Chondrocyte (in vitro differentiated cells): ENCODE results near the gene ZNF521. TPM values are rescaled to one million over a fixed set of nuclear protein-coding genes. Genes with fewer than 3 reads are reported as not detected.

ENCODE experiments used
- DNase-seq: peaks from one replicate; pipeline ENCODE4 v3.0.0; 2021; ENCODE audit warnings: mixed read lengths, low spot score
- H3K27ac Mint-ChIP-seq: one replicate; pipeline ENCODE4 v1.8.0; 2021; ENCODE audit warnings: mild to moderate bottlenecking, moderate library complexity, mixed read lengths; ENCODE audit not compliant: unreplicated experiment
- H3K27me3 Mint-ChIP-seq: 2 replicates; pipeline ENCODE4 v1.8.0; 2021; ENCODE audit warnings: low read depth, mixed read lengths
- H3K36me3 Mint-ChIP-seq: 2 replicates; pipeline ENCODE4 v1.8.0; 2021; ENCODE audit warnings: low read depth, mixed read lengths
- H3K4me1 Mint-ChIP-seq: 2 replicates; pipeline ENCODE4 v1.8.0; 2021; ENCODE audit warnings: low read depth, mild to moderate bottlenecking, mixed read lengths
- H3K4me3 Mint-ChIP-seq: one replicate; pipeline ENCODE4 v1.8.0; 2021; ENCODE audit warnings: mild to moderate bottlenecking, moderate library complexity, mixed read lengths; ENCODE audit not compliant: unreplicated experiment
- H3K9me3 Mint-ChIP-seq: 2 replicates; pipeline ENCODE4 v1.8.0; 2021; ENCODE audit warnings: low read depth, mixed read lengths
- CTCF ChIP-seq: fragments of 200-600 bp; sonication (generic); IDR thresholded peaks from 2 replicates; pipeline ENCODE4 v1.5.0; 2021; ENCODE audit warnings: antibody characterized with exemption, mild to moderate bottlenecking, moderate library complexity
- total RNA-seq: library from RNA; stranded (reverse); gene quantifications from 3 replicates; pipeline ENCODE4 v1.2.1, GENCODE V29; 2021

Gene ZNF521
- total RNA-seq, 1 donor from 2014 or later: 29.7 TPM

- TF ChIP-seq CTCF: no peak
- no peak for DNase-seq
- H3K4me1 Mint-ChIP-seq: no peaks in the 10 kb centered on the region
- H3K36me3 Mint-ChIP-seq: no peaks in the 10 kb centered on the region
- H3K9me3 Mint-ChIP-seq: no peaks in the 10 kb centered on the region
- H3K27ac Mint-ChIP-seq: no peak overlapping the region
- no peak overlapping the region for H3K4me3 Mint-ChIP-seq
- H3K27me3 Mint-ChIP-seq: no peaks in the 10 kb centered on the region
These were observed 307.3 kb downstream of the ZNF521 start for GRCh38 chr18:25044694-25045093.

GRCh38 chr18:25043104-25043503 is 308.9 kb downstream of the ZNF521 start:
- Mint-ChIP-seq H3K27ac (no peak overlapping the region), H3K36me3 (no peaks in the 10 kb centered on the region), H3K4me3 (no peak overlapping the region), H3K9me3 (no peaks in the 10 kb centered on the region), H3K4me1 (no peaks in the 10 kb centered on the region), H3K27me3 (no peaks in the 10 kb centered on the region)
- no peak for DNase-seq
- TF ChIP-seq CTCF: no peak

- H3K9me3 Mint-ChIP-seq: no peaks in the 10 kb centered on the region
- no peak for TF ChIP-seq CTCF
- H3K27me3 Mint-ChIP-seq: no peaks in the 10 kb centered on the region
- H3K27ac Mint-ChIP-seq: no peak overlapping the region
- DNase-seq: no peak
- H3K36me3 Mint-ChIP-seq: no peaks in the 10 kb centered on the region
- no peaks in the 10 kb centered on the region for H3K4me1 Mint-ChIP-seq
- H3K4me3 Mint-ChIP-seq: no peak overlapping the region
These were observed 309.3 kb downstream of the ZNF521 start for GRCh38 chr18:25042641-25043051.

- H3K36me3 Mint-ChIP-seq: no peaks in the 10 kb centered on the region
- no peaks in the 10 kb centered on the region for H3K27me3 Mint-ChIP-seq
- no peak for TF ChIP-seq CTCF
- H3K4me1 Mint-ChIP-seq: no peaks in the 10 kb centered on the region
- DNase-seq: no peak
- no peak overlapping the region for H3K27ac Mint-ChIP-seq
- no peak overlapping the region for H3K4me3 Mint-ChIP-seq
- H3K9me3 Mint-ChIP-seq: no peaks in the 10 kb centered on the region
These were observed 312.2 kb downstream of the ZNF521 start for GRCh38 chr18:25039781-25040180.

GRCh38 chr18:25038261-25038660 is 313.7 kb downstream of the ZNF521 start:
- Mint-ChIP-seq H3K27me3 (peaks cover 2% of the 10 kb centered on the region), H3K27ac (no peak overlapping the region)

More at GRCh38 chr18:25038261-25038660, 313.7 kb downstream of the ZNF521 start:
- Mint-ChIP-seq H3K9me3 (no peaks in the 10 kb centered on the region), H3K4me3 (no peak overlapping the region), H3K36me3 (no peaks in the 10 kb centered on the region), H3K4me1 (peaks cover under 1% of the 10 kb centered on the region)
- DNase-seq: no peak
- no peak for TF ChIP-seq CTCF
